ENCODE data around the gene CPNE8.

Gene CPNE8

DNA sequence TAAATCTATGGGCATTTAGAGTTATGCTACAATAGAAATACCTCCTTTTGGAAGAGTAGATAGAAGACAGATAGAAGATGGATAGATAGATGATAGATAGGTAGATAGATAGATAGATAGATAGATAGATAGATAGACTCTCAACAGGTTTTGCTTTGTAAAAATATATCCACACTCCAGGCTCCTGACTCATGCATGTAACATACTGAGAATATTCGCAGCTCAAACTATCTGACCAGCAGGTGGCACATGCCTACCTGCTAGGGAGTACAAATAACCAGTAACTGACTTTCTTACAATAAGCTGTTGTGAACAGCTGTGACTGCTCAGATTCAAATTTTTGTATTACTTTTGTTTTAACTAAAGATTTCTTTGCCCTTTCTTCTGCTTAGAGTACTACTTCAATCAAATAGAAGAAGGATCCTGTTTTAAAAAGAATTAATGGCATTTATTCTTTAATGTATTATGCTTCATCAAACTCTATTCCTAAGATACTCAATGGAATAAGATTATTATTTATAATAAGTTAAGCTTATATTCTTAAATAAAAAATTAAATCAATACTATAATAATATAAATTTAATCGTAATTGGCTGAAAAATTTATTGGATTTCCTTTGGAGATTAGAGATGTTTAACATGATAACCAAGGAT lies 15.8 kb upstream of the CPNE8 start:
- no peaks in the 10 kb centered on the region for H3K9me2 ChIP-seq (replicated peaks; ENCODE audit: low read depth, low read length)
- no peaks in the 10 kb centered on the region for H3K27me3 ChIP-seq (ENCODE audit: insufficient read depth, low read length, poor library complexity, severe bottlenecking)
- no peak overlapping the region for H3K4me3 ChIP-seq (ENCODE audit: low read length, poor library complexity, severe bottlenecking)
- H3K36me3 ChIP-seq (ENCODE audit: insufficient read depth, low read length) = no peaks in the 10 kb centered on the region
- no peaks in the 10 kb centered on the region for H3K9me3 ChIP-seq (ENCODE audit: insufficient read depth, low read depth, low read length)
- H3K4me1 ChIP-seq (ENCODE audit: insufficient read depth, low read length, poor library complexity, severe bottlenecking) = no peaks in the 10 kb centered on the region
- no peaks in the 10 kb centered on the region for H3K79me2 ChIP-seq (ENCODE audit: insufficient read depth, low read length)
- no peak for TF ChIP-seq EZH2phosphoT487 (IDR thresholded peaks at IDR 0.05; ENCODE audit: borderline replicate concordance)
- TF ChIP-seq CTCF (conservative IDR thresholded peaks at IDR 0.05; ENCODE audit: low read length) = peak; percentile 53
- no peak overlapping the region for H3K9ac ChIP-seq (ENCODE audit: low read depth, low read length, poor library complexity, severe bottlenecking)
- H3F3A ChIP-seq (ENCODE audit: low read depth) = no peaks in the 10 kb centered on the region
- no peak overlapping the region for H3K4me2 ChIP-seq (ENCODE audit: low read depth, low read length, poor library complexity, severe bottlenecking)
- no peaks in the 10 kb centered on the region for H4K20me1 ChIP-seq (ENCODE audit: insufficient read depth, low read length, poor library complexity, severe bottlenecking)
- H2AFZ ChIP-seq (ENCODE audit: low read length) = no peak overlapping the region

DNA sequence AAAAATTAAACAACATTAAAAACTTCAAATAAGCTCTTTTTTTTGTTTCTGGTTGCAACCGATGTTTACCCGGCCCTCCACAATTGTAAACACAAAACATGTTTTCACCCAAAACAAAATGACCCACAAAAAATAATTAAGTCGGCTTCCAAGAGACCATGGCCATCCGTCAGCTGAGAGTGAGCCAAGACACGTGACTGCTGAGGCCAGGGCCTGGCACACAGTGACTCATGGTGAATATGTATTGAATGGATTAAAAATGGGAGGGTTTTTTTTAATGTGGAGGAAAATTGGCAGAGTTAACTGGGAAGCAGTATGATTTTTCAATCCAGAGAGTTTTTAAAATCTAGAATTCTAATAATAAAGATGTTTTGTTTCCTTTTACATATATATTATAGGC lies 13.8 kb upstream of the CPNE8 start:
- no peak for TF ChIP-seq CTCF (conservative IDR thresholded peaks at IDR 0.05; ENCODE audit: low read length)
- TF ChIP-seq EZH2phosphoT487 (IDR thresholded peaks at IDR 0.05; ENCODE audit: borderline replicate concordance) = no peak
- Histone ChIP-seq H3K4me2 (ENCODE audit: low read depth, low read length, poor library complexity, severe bottlenecking) (no peak overlapping the region), H2AFZ (ENCODE audit: low read length) (no peak overlapping the region)

DNA sequence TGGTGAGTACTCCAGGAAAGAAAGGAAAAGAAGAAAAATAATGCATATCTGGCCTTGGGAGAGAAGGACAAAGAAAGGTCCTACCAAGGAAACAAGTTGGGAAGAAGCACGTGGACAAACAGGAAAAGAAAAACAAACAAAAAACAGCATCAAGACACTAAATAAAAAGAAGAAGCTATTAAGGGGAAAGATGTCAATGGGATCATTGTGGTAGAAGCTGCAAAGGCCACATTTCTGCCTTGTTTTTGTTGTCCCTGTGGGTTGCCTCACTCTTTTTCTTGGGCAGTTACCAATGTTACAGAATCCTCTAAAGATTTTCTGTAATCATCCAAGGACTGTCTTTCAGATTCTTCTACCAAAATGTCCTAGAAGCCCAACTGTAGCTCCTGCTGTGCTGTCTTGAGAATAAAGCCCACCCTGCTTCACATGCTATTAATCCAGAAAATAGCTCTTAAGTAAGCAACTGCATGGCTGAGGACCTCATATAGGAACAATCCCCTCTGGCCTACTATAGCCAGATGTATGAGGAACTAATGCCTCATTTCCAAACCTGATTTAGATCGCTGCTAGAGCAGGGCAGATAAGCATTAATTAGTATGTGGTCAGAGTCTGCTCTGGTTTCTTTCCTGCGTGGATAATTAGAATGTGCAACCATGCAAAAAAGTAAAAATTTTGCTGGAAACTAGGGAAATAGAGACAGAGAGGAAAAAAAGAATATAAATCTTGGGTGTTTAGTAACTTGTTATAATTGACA lies 10.2 kb upstream of the CPNE8 start:
- no peak overlapping the region for H3K4me2 ChIP-seq (ENCODE audit: low read depth, low read length, poor library complexity, severe bottlenecking)
- H3K9me2 ChIP-seq (replicated peaks; ENCODE audit: low read depth, low read length) = no peaks in the 10 kb centered on the region
- no peak for TF ChIP-seq EZH2phosphoT487 (IDR thresholded peaks at IDR 0.05; ENCODE audit: borderline replicate concordance)
- TF ChIP-seq CTCF (conservative IDR thresholded peaks at IDR 0.05; ENCODE audit: low read length) = no peak
- no peaks in the 10 kb centered on the region for H3K9me3 ChIP-seq (ENCODE audit: insufficient read depth, low read depth, low read length)
- no peak overlapping the region for H3K9ac ChIP-seq (ENCODE audit: low read depth, low read length, poor library complexity, severe bottlenecking)
- H2AFZ ChIP-seq (ENCODE audit: low read length) = no peak overlapping the region
- H3K79me2 ChIP-seq (ENCODE audit: insufficient read depth, low read length) = no peaks in the 10 kb centered on the region
- no peaks in the 10 kb centered on the region for H4K20me1 ChIP-seq (ENCODE audit: insufficient read depth, low read length, poor library complexity, severe bottlenecking)
- no peaks in the 10 kb centered on the region for H3K27me3 ChIP-seq (ENCODE audit: insufficient read depth, low read length, poor library complexity, severe bottlenecking)
- no peaks in the 10 kb centered on the region for H3K4me1 ChIP-seq (ENCODE audit: insufficient read depth, low read length, poor library complexity, severe bottlenecking)
- H3K36me3 ChIP-seq (ENCODE audit: insufficient read depth, low read length) = no peaks in the 10 kb centered on the region
- no peaks in the 10 kb centered on the region for H3F3A ChIP-seq (ENCODE audit: low read depth)
- no peak overlapping the region for H3K4me3 ChIP-seq (ENCODE audit: low read length, poor library complexity, severe bottlenecking)

More for the DNA sequence above, 13.8 kb upstream of the CPNE8 start:
- Histone ChIP-seq H3F3A (ENCODE audit: low read depth) (no peaks in the 10 kb centered on the region), H3K9me2 (replicated peaks; ENCODE audit: low read depth, low read length) (no peaks in the 10 kb centered on the region), H3K9me3 (ENCODE audit: insufficient read depth, low read depth, low read length) (no peaks in the 10 kb centered on the region), H3K36me3 (ENCODE audit: insufficient read depth, low read length) (no peaks in the 10 kb centered on the region), H3K9ac (ENCODE audit: low read depth, low read length, poor library complexity, severe bottlenecking) (no peak overlapping the region), H3K4me1 (ENCODE audit: insufficient read depth, low read length, poor library complexity, severe bottlenecking) (no peaks in the 10 kb centered on the region), H3K4me3 (ENCODE audit: low read length, poor library complexity, severe bottlenecking) (no peak overlapping the region), H3K79me2 (ENCODE audit: insufficient read depth, low read length) (no peaks in the 10 kb centered on the region), H3K27me3 (ENCODE audit: insufficient read depth, low read length, poor library complexity, severe bottlenecking) (no peaks in the 10 kb centered on the region), H4K20me1 (ENCODE audit: insufficient read depth, low read length, poor library complexity, severe bottlenecking) (no peaks in the 10 kb centered on the region)

All from Loucy (cell line).